SU-DHL-6 (cell line): ENCODE results near the gene GYPB.
"Not testable (repeated sequence)": the region's sequence is repeated elsewhere in the genome, so short reads cannot be mapped to it uniquely, and the experiment has no call there.

ENCODE experiments used
- H2AFZ ChIP-seq: fragments of 200-600 bp; sonication (generic); 2 replicates; pipeline ENCODE4 v1.6.1; 2014; ENCODE audit warnings: low read depth, mild to moderate bottlenecking, moderate library complexity, mixed read lengths, antibody characterized with exemption, low read length; ENCODE audit not compliant: severe bottlenecking
- H3F3A ChIP-seq: fragments of 200-600 bp; shearing (Covaris generic); 2 replicates; pipeline ENCODE4 v1.6.0; 2016; ENCODE audit warnings: antibody characterized with exemption, mild to moderate bottlenecking; ENCODE audit not compliant: insufficient read depth
- H3K27ac ChIP-seq: fragments of 200-600 bp; sonication (generic); 2 replicates; pipeline ENCODE4 v1.5.1; 2016; ENCODE audit warnings: low read depth, mild to moderate bottlenecking, low read length, moderate library complexity, mixed read lengths
- H3K27me3 ChIP-seq: fragments of 200-600 bp; sonication (generic), shearing (Covaris generic); 2 replicates; pipeline ENCODE4 v1.6.0; 2014; ENCODE audit warnings: mild to moderate bottlenecking, low read length
- H3K36me3 ChIP-seq: fragments of 200-600 bp; sonication (generic); 2 replicates; pipeline ENCODE4 v1.6.1; 2014; ENCODE audit warnings: mild to moderate bottlenecking, low read length, mixed read lengths
- H3K4me2 ChIP-seq: fragments of 300-600, 200-600 bp; shearing (Covaris generic), sonication (generic); 2 replicates; pipeline ENCODE4 v1.6.0; 2014; ENCODE audit warnings: low read length, low read depth, mild to moderate bottlenecking; ENCODE audit not compliant: poor library complexity, severe bottlenecking
- H3K4me3 ChIP-seq: fragments of 200-600 bp; sonication (generic); 2 replicates; pipeline ENCODE4 v1.5.1; 2014; ENCODE audit warnings: antibody characterized with exemption, low read length, mild to moderate bottlenecking, mixed read lengths; ENCODE audit not compliant: insufficient read depth, poor library complexity, severe bottlenecking
- H3K79me2 ChIP-seq: fragments of 200-600 bp; sonication (generic); 2 replicates; pipeline ENCODE4 v1.6.1; 2014; ENCODE audit warnings: mild to moderate bottlenecking, low read length, moderate library complexity; ENCODE audit not compliant: insufficient read depth
- H3K9ac ChIP-seq: fragments of 200-600 bp; sonication (generic); 2 replicates; pipeline ENCODE4 v1.7.0; 2014; ENCODE audit warnings: mild to moderate bottlenecking, low read length
- H3K9me2 ChIP-seq: fragments of 200-600 bp; sonication (generic); replicated peaks from 2 replicates; pipeline ENCODE4 v1.6.1; 2014; ENCODE audit warnings: low read length; ENCODE audit not compliant: insufficient read depth
- H3K9me3 ChIP-seq: fragments of 200-600 bp; sonication (generic); 2 replicates; pipeline ENCODE4 v1.6.1; 2014; ENCODE audit warnings: low read length, mixed read lengths; ENCODE audit not compliant: insufficient read depth
- H4K20me1 ChIP-seq: fragments of 200-600 bp; sonication (generic); 2 replicates; pipeline ENCODE4 v1.6.1; 2014; ENCODE audit warnings: low read depth, mild to moderate bottlenecking, antibody characterized with exemption, low read length, moderate library complexity, mixed read lengths
- EZH2phosphoT487 ChIP-seq: fragments of 200-600 bp; sonication (generic), shearing (Covaris generic); conservative IDR thresholded peaks from 2 replicates; pipeline ENCODE4 v1.6.1; 2018; ENCODE audit warnings: mild to moderate bottlenecking, antibody characterized with exemption, low read length, moderate library complexity, mixed read lengths
- TF ChIP-seq, protein P1 (sequence below): fragments of 200-600 bp; sonication (generic); IDR thresholded peaks from one replicate; pipeline ENCODE4 v1.5.1; 2017; ENCODE audit warnings: antibody characterized with exemption, mild to moderate bottlenecking, low read length, moderate library complexity; ENCODE audit not compliant: insufficient read depth, poor library complexity, severe bottlenecking

GYPB gene

DNA sequence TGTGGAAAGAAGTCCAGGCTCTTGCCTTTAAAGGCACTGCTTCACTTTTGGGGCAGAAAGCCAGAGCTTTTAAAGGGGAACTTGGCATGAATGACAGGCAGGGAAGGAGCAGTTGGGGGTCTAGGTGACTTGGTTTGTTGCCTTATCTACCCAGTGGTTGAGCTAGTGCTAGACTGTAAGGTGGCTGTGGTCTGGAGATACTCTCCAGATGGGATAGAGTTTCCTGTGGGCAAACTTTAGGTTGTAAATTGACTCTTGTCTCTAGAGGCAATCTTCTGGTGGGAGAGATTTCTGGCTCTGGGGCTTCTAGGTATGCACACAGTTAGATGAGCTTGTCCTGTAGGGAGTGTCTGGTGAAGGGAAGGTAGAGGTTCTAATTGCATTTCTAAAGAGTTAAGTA is 43.7 kb downstream of the GYPB start:
- H3K79me2 ChIP-seq, H2AFZ ChIP-seq, H3K36me3 ChIP-seq, H3F3A ChIP-seq, H3K27me3 ChIP-seq, H3K4me2 ChIP-seq, H3K9ac ChIP-seq, H3K9me3 ChIP-seq, H3K27ac ChIP-seq, H4K20me1 ChIP-seq, H3K9me2 ChIP-seq, H3K4me3 ChIP-seq: not testable (repeated sequence)

DNA sequence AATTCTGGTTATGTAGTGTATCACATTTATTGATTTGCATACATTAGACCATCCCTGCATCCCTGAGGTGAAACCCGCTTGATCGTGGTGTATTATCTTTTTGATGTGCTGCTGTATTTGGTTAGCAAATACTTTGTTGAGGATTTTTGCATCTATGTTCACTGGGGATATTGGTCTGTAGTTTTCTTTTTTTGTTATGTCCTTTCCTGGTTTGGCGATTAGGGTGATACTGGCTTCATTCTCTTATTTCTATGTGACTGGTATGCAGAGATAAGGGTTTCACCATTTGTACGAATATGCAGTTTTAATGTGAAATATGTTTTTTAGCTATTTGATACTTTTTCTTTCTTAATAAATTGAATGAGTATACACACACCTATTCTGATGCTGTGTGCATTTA is 45.2 kb downstream of the GYPB start:
- not testable (repeated sequence) for H3K36me3 ChIP-seq, H3K9me2 ChIP-seq, H3K79me2 ChIP-seq, H3K27ac ChIP-seq, H3K4me2 ChIP-seq, H2AFZ ChIP-seq, H3K9me3 ChIP-seq, H3K4me3 ChIP-seq, H3K27me3 ChIP-seq, H4K20me1 ChIP-seq, H3F3A ChIP-seq, H3K9ac ChIP-seq

DNA sequence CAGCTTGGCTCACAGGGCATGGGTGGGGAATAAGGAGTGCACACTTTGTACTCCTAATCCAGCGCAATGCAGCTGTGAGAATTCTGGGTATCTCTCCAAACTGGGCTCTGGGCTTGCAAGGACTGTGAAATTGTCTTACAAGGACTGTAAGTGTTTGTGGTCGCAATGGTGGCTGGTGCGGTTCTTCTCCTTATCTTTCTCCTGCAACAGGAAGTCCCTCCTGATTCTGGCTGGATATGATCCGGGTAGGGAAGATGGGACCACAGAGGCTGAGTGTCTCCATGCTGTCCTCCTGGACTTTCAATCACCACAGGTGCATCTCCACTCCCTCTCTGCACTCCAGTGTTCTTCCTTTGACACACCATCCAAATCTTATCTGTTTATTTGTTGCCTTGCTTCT is 58.1 kb downstream of the GYPB start:
- H3K27ac ChIP-seq, result no peak overlapping the region
- no peaks in the 10 kb centered on the region for H3K9me2 ChIP-seq
- TF ChIP-seq EZH2phosphoT487, result no peak
- TF ChIP-seq, protein P1, sequence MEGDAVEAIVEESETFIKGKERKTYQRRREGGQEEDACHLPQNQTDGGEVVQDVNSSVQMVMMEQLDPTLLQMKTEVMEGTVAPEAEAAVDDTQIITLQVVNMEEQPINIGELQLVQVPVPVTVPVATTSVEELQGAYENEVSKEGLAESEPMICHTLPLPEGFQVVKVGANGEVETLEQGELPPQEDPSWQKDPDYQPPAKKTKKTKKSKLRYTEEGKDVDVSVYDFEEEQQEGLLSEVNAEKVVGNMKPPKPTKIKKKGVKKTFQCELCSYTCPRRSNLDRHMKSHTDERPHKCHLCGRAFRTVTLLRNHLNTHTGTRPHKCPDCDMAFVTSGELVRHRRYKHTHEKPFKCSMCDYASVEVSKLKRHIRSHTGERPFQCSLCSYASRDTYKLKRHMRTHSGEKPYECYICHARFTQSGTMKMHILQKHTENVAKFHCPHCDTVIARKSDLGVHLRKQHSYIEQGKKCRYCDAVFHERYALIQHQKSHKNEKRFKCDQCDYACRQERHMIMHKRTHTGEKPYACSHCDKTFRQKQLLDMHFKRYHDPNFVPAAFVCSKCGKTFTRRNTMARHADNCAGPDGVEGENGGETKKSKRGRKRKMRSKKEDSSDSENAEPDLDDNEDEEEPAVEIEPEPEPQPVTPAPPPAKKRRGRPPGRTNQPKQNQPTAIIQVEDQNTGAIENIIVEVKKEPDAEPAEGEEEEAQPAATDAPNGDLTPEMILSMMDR, result no peak

DNA sequence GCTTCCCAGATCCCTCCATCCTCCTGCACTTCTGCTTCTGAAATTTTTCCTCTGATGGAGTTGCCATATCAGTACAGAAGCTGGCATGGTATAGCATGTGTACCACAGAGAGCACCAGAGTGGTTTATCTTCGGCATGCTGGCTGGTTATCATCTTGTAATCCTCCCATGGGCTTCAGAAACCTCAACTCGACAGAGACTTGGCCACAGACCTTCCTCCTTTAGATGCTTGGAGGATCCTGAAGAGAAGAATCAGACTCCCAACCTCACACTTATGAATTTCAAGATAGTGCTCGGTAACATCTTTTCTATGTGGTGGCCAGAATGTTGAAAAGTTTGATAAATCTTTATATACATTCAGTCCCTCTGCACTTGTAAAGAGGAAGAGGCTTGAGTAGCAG is 63.9 kb downstream of the GYPB start:
- H3K27me3 ChIP-seq, H3K9me3 ChIP-seq, H3K4me3 ChIP-seq, H3K36me3 ChIP-seq, H4K20me1 ChIP-seq, H3K9me2 ChIP-seq, H3K27ac ChIP-seq, H3K9ac ChIP-seq, H3K79me2 ChIP-seq, H3K4me2 ChIP-seq, H3F3A ChIP-seq, H2AFZ ChIP-seq: not testable (repeated sequence)

More for the DNA sequence above, 58.1 kb downstream of the GYPB start:
- H2AFZ ChIP-seq, result no peak overlapping the region
- H3K9me3 ChIP-seq, result no peaks in the 10 kb centered on the region
- H3F3A ChIP-seq, result no peaks in the 10 kb centered on the region
- H3K27me3 ChIP-seq, result no peaks in the 10 kb centered on the region
- H4K20me1 ChIP-seq, result no peaks in the 10 kb centered on the region
- H3K4me2 ChIP-seq, result no peak overlapping the region
- H3K79me2 ChIP-seq, result no peaks in the 10 kb centered on the region
- H3K4me3 ChIP-seq, result no peak overlapping the region
- H3K36me3 ChIP-seq, result no peaks in the 10 kb centered on the region
- H3K9ac ChIP-seq, result no peak overlapping the region

DNA sequence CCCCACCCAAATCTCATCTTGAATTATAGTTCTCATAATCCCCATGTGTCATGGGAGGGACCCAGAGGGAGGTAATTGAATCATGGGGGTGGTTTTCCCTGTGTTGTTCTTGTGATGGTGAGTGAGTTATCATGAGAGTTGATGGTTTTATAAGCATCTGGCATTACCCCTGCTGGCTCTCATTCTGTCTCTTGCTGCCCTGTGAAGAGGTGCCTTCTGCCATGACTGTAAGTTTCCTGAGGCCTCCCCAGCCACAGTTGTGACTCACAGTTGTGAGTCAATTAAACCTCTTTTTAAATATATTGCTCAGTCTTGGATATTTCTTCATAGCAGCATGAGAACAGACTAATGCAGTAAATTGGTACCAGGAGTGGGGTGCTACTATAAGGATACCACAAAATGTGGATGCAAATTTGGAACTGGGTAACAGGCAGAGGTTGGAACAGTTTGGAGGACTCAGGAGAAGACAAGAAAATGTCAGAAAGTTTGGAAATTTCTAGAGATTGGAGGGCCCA is 67.7 kb downstream of the GYPB start:
- H4K20me1 ChIP-seq, H3K9me2 ChIP-seq, H3K36me3 ChIP-seq, H3K27ac ChIP-seq, H3F3A ChIP-seq, H3K9ac ChIP-seq, H3K4me3 ChIP-seq, H3K4me2 ChIP-seq, H2AFZ ChIP-seq, H3K79me2 ChIP-seq, H3K9me3 ChIP-seq, H3K27me3 ChIP-seq: not testable (repeated sequence)

DNA sequence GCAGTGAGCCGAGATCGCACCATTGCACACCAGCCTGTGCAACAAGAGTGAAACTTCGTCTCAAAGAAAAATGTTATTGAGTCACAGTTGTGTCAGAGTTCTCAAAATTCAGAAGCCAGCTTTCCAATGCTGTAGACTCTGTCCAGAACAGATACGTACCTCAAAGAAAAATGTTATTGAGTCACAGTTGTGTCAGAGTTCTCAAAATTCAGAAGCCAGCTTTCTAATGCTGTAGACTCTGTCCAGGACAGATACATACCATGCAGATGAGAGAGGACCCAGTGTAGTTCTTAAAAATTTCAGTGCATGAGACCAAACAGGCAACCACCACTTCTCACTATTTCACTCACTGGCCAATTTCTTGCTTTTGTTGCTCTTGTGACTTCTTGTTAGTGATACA is 68.2 kb downstream of the GYPB start:
- H3K9ac ChIP-seq, H3K9me2 ChIP-seq, H3K36me3 ChIP-seq, H3K4me3 ChIP-seq, H3K27me3 ChIP-seq, H4K20me1 ChIP-seq, H3K27ac ChIP-seq, H3F3A ChIP-seq, H3K9me3 ChIP-seq, H2AFZ ChIP-seq, H3K4me2 ChIP-seq, H3K79me2 ChIP-seq: not testable (repeated sequence)

DNA sequence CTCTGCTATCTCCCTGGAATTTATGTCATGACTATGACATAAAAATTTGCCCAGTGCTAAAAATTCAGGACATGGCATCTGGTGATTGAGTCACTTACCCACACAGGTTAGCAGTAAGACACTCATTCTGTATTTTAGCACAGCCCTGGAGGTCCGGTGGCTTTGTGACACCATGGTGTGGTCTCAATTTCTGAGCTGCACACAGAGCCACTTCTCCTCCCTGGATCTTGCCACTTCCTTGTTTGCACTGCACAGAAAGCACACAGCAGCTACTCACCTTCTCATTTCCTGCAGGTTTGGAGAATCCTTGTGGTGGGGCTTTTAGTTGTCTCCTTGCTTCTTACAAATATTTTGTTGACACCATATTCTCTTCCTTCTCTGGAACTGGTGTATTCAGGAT is 69.0 kb downstream of the GYPB start:
- H3K9me2 ChIP-seq, H3K4me2 ChIP-seq, H2AFZ ChIP-seq, H3K36me3 ChIP-seq, H3K27ac ChIP-seq, H3K79me2 ChIP-seq, H3F3A ChIP-seq, H3K9me3 ChIP-seq, H3K27me3 ChIP-seq, H4K20me1 ChIP-seq, H3K4me3 ChIP-seq, H3K9ac ChIP-seq: not testable (repeated sequence)
